Superior temporal gyrus (tissue), 1 donor: ENCODE results near the gene ATG4C.

Source experiments
- DNase-seq: peaks from one replicate; pipeline ENCODE4 v3.0.0-alpha.2; 2016; ENCODE audit errors: extremely low spot score

The ATG4C gene

GRCh38 chr1:62903982-62904855, 120.3 kb downstream of the ATG4C start:
- no peak for DNase-seq

- DNase-seq: no peak
Measured at GRCh38 chr1:62904856-62905225, 120.9 kb downstream of the ATG4C start.

- no peak for DNase-seq
Measured at GRCh38 chr1:62905309-62905708, 121.4 kb downstream of the ATG4C start.

GRCh38 chr1:62905872-62906271, 121.9 kb downstream of the ATG4C start:
- DNase-seq: no peak

GRCh38 chr1:62906428-62906886, 122.5 kb downstream of the ATG4C start:
- DNase-seq: no peak

GRCh38 chr1:62908168-62908695, 124.3 kb downstream of the ATG4C start:
- DNase-seq: no peak

GRCh38 chr1:62912028-62912638, 128.2 kb downstream of the ATG4C start:
- no peak for DNase-seq
